IMR-90 (cell line): ENCODE results near the gene TRPM1. TPM values are rescaled to one million over a fixed set of nuclear protein-coding genes. Genes with fewer than 3 reads are reported as not detected.

Experiments used
- ATAC-seq: fragments of 200-7000 bp; cut with Tn5 transposase; 2 replicates; pipeline ENCODE4 v1.9.1; 2020; ENCODE audit warnings: low read depth, mild to moderate bottlenecking, moderate library complexity
- BruUV-seq: library from RNA; stranded (reverse); fragments of 400-500 nt; replicated peaks from 2 replicates; lab custom pipeline; 2021; lab: Mats Ljungman, UMichigan
- CTCF ChIA-PET: fragments of 300-600 bp; formaldehyde crosslinking; extraction: SDS; loops from one replicate; lab custom pipeline; 2021; ENCODE audit warnings: antibody characterized with exemption; lab: Yijun Ruan, JAX
- POLR2A ChIA-PET: fragments of 300-600 bp; sonication (Branson Sonifier 250); formaldehyde crosslinking; loops from one replicate; lab custom pipeline; 2022; ENCODE audit warnings: antibody characterized with exemption; ENCODE audit not compliant: unreplicated experiment; lab: Charles Lee
- DNase-seq: peaks from one replicate; pipeline ENCODE4 v3.0.0; 2013
- H2AFZ ChIP-seq: replicated peaks from 2 replicates; pipeline ENCODE3; 2013; ENCODE audit warnings: low read length, mild to moderate bottlenecking; ENCODE audit not compliant: poor library complexity
- H2AK5ac ChIP-seq: 2 replicates; pipeline ENCODE4 v1.6.1; 2013; ENCODE audit warnings: low read depth, low read length, inconsistent platforms
- H2AK9ac ChIP-seq: replicated peaks from 2 replicates; pipeline ENCODE3; 2013; ENCODE audit warnings: mild to moderate bottlenecking, low read depth, low read length, moderate library complexity; ENCODE audit not compliant: poor library complexity
- H2BK120ac ChIP-seq: 2 replicates; pipeline ENCODE4 v1.6.1; 2013; ENCODE audit warnings: low read depth, low read length, inconsistent platforms
- H2BK15ac ChIP-seq: 3 replicates; pipeline ENCODE4 v1.6.1; 2013; ENCODE audit warnings: low read depth, low read length, inconsistent platforms
- H2BK20ac ChIP-seq: 2 replicates; pipeline ENCODE4 v1.6.1; 2013; ENCODE audit warnings: low read depth, mild to moderate bottlenecking, inconsistent platforms, low read length, moderate library complexity
- H2BK5ac ChIP-seq: 2 replicates; pipeline ENCODE4 v1.6.1; 2013; ENCODE audit warnings: mild to moderate bottlenecking, low read depth, low read length, inconsistent platforms; ENCODE audit not compliant: poor library complexity, severe bottlenecking
- H3K14ac ChIP-seq: replicated peaks from 2 replicates; pipeline ENCODE4 v1.6.1; 2013; ENCODE audit warnings: low read depth, low read length, inconsistent platforms
- H3K18ac ChIP-seq: 2 replicates; pipeline ENCODE4 v1.6.1; 2013; ENCODE audit warnings: low read depth, low read length, control low read depth
- H3K23ac ChIP-seq: 2 replicates; pipeline ENCODE4 v1.6.1; 2013; ENCODE audit warnings: low read depth, low read length, inconsistent platforms
- H3K27ac ChIP-seq: 2 replicates; pipeline ENCODE4 v1.5.1; 2013; ENCODE audit warnings: mild to moderate bottlenecking, control low read depth, low read length; ENCODE audit not compliant: insufficient read depth
- H3K27me3 ChIP-seq: 2 replicates; pipeline ENCODE4 v1.6.1; 2013; ENCODE audit warnings: low read length; ENCODE audit not compliant: control insufficient read depth, insufficient read depth
- H3K36me3 ChIP-seq: 2 replicates; pipeline ENCODE4 v1.6.1; 2013; ENCODE audit warnings: low read length, mixed read lengths; ENCODE audit not compliant: control insufficient read depth, insufficient read depth
- H3K4ac ChIP-seq: 2 replicates; pipeline ENCODE4 v1.6.1; 2013; ENCODE audit warnings: low read depth, low read length, inconsistent platforms
- H3K4me1 ChIP-seq: 2 replicates; pipeline ENCODE4 v1.6.1; 2013; ENCODE audit warnings: low read length, mixed read lengths; ENCODE audit not compliant: control insufficient read depth, insufficient read depth
- H3K4me2 ChIP-seq: 2 replicates; pipeline ENCODE4 v1.6.1; 2013; ENCODE audit warnings: low read depth, mild to moderate bottlenecking, control low read depth, low read length, moderate library complexity
- H3K4me3 ChIP-seq: 2 replicates; pipeline ENCODE4 v1.5.1; 2013; ENCODE audit warnings: low read depth, mild to moderate bottlenecking, control low read depth, low read length, moderate library complexity; ENCODE audit not compliant: insufficient read depth
- H3K56ac ChIP-seq: 2 replicates; pipeline ENCODE4 v1.6.1; 2013; ENCODE audit warnings: low read length, inconsistent platforms; ENCODE audit not compliant: insufficient read depth; ENCODE audit errors: extremely low read depth
- H3K79me1 ChIP-seq, 2 experiments: 2 replicates each; pipeline ENCODE4 v1.6.1; 2013; ENCODE audit warnings: low read length in 2 of 2, inconsistent platforms in 1 of 2, low read depth in 1 of 2
- H3K9ac ChIP-seq: 2 replicates; pipeline ENCODE4 v1.6.1; 2013; ENCODE audit warnings: low read depth, low read length, control low read depth
- H3K9me1 ChIP-seq: 2 replicates; pipeline ENCODE4 v1.6.1; 2013; ENCODE audit warnings: low read length, inconsistent platforms; ENCODE audit not compliant: insufficient read depth
- H3K9me3 ChIP-seq: 2 replicates; pipeline ENCODE4 v1.6.1; 2013; ENCODE audit warnings: low read length; ENCODE audit not compliant: control insufficient read depth, insufficient read depth
- H4K20me1 ChIP-seq: 2 replicates; pipeline ENCODE4 v1.6.1; 2013; ENCODE audit warnings: low read length, inconsistent platforms; ENCODE audit not compliant: insufficient read depth
- H4K5ac ChIP-seq: 2 replicates; pipeline ENCODE4 v1.6.1; 2013; ENCODE audit warnings: mild to moderate bottlenecking, low read depth, low read length, control low read depth
- H4K8ac ChIP-seq, 2 experiments: 2 replicates each; pipeline ENCODE4 v1.6.1; 2013; ENCODE audit warnings: low read depth in 2 of 2, low read length in 2 of 2, control low read depth in 1 of 2, inconsistent platforms in 1 of 2
- H4K91ac ChIP-seq: 2 replicates; pipeline ENCODE4 v1.6.1; 2013; ENCODE audit warnings: low read depth, low read length, inconsistent platforms; ENCODE audit not compliant: insufficient read depth
- CHD1 ChIP-seq: IDR thresholded peaks from 2 replicates; pipeline ENCODE4 v1.6.1; 2012; ENCODE audit warnings: low read depth, low read length, improper control_type of control experiment
- MAZ ChIP-seq: IDR thresholded peaks from 2 replicates; pipeline ENCODE4 v1.6.1; 2012; ENCODE audit warnings: low read depth, mild to moderate bottlenecking, low read length, improper control_type of control experiment, moderate library complexity, borderline replicate concordance
- MXI1 ChIP-seq: IDR thresholded peaks from 2 replicates; pipeline ENCODE4 v1.6.1; 2012; ENCODE audit warnings: low read depth, mild to moderate bottlenecking, low read length, moderate library complexity, borderline replicate concordance
- POLR2A ChIP-seq: IDR thresholded peaks from 2 replicates; pipeline ENCODE4 v1.6.1; 2012; ENCODE audit warnings: mild to moderate bottlenecking, low read depth, low read length
- RAD21 ChIP-seq: IDR thresholded peaks from 2 replicates; pipeline ENCODE4 v1.6.1; 2012; ENCODE audit warnings: low read length, improper control_type of control experiment
- WGBS, 2 experiments: methylation state at CpG; one replicate each; pipeline versions ENCODE4 v1.1.5 to v1.1.7; 2013; ENCODE audit warnings: missing lambda C conversion rate in 2 of 2; ENCODE audit not compliant: insufficient read length in 1 of 2; ENCODE audit errors: extremely low coverage in 2 of 2; 5-methylcytosine and 5-hydroxymethylcytosine counted together
- dilution Hi-C: fragments of 300-500 bp; cut with HindIII; formaldehyde crosslinking; loops from one replicate; pipeline ENCODE4 v1.14.3; 2018; ENCODE audit warnings: low sequenced_read_pairs; ENCODE audit not compliant: unreplicated experiment
- in situ Hi-C: fragments of 300-500 bp; cut with MboI; formaldehyde crosslinking; loops from 3 replicates; pipeline ENCODE4 v1.14.3; 2019; ENCODE audit warnings: low sequenced_read_pairs, inconsistent platforms, mixed read lengths
- intact Hi-C: fragments of 100-400 bp; cut with micrococcal nuclease; formaldehyde crosslinking; loops from 2 replicates; pipeline ENCODE4 v1.10.0; 2022
- polyA plus RNA-seq, 3 experiments: library from polyadenylated mRNA; depleted of rRNA; stranded (reverse); fragments of >200 nt; gene quantifications; 2 replicates each; pipeline ENCODE4 v1.2.3, GENCODE V29; 2012; ENCODE audit warnings: low replicate concordance in 1 of 3
- total RNA-seq: library from RNA; depleted of rRNA; stranded (reverse); fragments of >200 nt; gene quantifications from 2 replicates; pipeline ENCODE4 v1.2.3, GENCODE V29; 2012
- TF ChIP-seq, protein P1 (sequence below): conservative IDR thresholded peaks from 2 replicates; pipeline ENCODE4 v1.5.1; 2012; ENCODE audit warnings: mild to moderate bottlenecking, low read depth, low read length, improper control_type of control experiment

TRPM1 gene
- total and polyA plus RNA-seq, 2 of the 4 experiments (the other 2 are of a cell fraction): not detected

DNA sequence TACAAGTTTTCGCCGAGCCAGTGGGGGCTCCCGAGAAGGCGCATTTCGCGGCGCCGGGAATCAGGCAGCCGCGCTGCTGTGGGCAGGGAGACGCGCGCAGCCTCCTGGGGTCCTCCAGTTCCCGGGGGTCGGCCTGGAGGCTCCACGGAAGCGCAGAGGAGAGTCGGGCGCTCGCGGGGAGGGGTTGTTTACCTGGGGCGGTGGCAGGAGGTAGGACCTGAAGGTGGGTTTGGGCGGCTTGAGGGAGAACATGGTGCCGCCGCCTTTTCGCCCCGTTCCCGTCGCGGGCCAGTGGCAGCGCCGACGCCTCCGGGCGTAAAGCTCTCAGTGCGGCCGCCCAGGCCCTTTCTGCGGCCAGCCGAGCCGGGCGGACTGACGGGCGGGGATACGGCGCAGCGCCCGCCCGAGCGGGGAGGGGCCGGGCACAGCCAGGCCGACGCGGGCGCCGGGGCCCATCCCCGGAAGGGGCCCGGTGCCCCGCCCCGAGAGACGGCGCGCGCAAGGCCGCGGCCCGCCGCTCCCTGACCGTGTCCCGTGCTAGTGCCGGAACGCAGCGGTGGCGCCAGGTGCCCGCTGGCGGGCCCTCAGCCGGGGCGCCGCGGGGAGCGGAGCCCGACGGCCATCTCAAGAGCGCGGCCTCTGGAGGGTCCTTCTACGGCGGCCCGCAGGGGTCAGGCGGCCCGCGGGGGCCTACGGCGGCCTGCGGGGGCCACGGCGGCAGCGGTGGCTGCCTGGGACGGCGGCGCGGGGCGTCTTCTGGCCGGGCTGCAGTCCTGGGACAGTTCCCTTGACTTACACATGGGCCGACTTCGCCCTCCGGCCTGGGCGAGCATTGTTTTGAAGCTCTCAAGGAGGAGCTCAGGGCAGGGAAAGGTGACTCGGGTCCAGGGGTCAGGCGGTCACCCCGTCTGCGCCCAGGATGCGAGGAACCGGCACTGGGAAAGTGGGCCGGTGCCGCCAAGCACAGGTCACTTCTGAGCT, 110.0 kb downstream of the TRPM1 start, which contains the start of gene MTMR10:
TSS of gene MTMR10 (minus strand) at position 374 of the 981 bp plus-strand sequence. CDS start at position 252, 122 bp downstream.
- no TSS peak for BruUV-seq
- POLR2A ChIA-PET: interaction anchor here (0.6 to 1.2 kb wide), 2 partner anchors 33 to 41 kb away, joined by 3 to 4 read pairs; no protein-coding TSS in a partner anchor

More for the DNA sequence above, 110.0 kb downstream of the TRPM1 start, which contains the start of gene MTMR10:
- Histone ChIP-seq H3K9ac (peak within 1 kb of the TSS; percentile 94), H3K79me1 (peaks cover 23 to 33% of the 10 kb centered on the region in 2 experiments), H2AFZ (peak within 1 kb of the TSS; percentile 95), H3K36me3 (peaks cover 2% of the 10 kb centered on the region; the same call in 1 of the 2 replicates), H4K5ac (peak within 1 kb of the TSS; percentile 98), H3K4ac (peak within 1 kb of the TSS; percentile 75), H3K9me3 (no peaks in the 10 kb centered on the region), H2AK9ac (peak within 1 kb of the TSS; percentile 95), H3K27me3 (no peaks in the 10 kb centered on the region), H3K14ac (peak within 1 kb of the TSS; percentile 80), H2BK15ac (peak within 1 kb of the TSS; percentile 27; the same call in 1 of the 3 replicates), H3K4me2 (peak within 1 kb of the TSS; percentile 97), H4K8ac (peak within 1 kb of the TSS; percentile 92 to 100), H4K91ac (peak within 1 kb of the TSS; percentile 69), H2AK5ac (peak within 1 kb of the TSS; percentile 41), H3K56ac (peak within 1 kb of the TSS; percentile 70), H2BK20ac (no peak within 1 kb of the TSS), H3K23ac (peak within 1 kb of the TSS; percentile 87; the same call in 1 of the 2 replicates), H3K9me1 (peaks cover 3% of the 10 kb centered on the region; the same call in 1 of the 2 replicates), H4K20me1 (peaks cover 7% of the 10 kb centered on the region; the same call in 1 of the 2 replicates), H3K4me1 (peaks cover 2% of the 10 kb centered on the region; the same call in 1 of the 2 replicates), H3K27ac (peak within 1 kb of the TSS; percentile 79), H2BK5ac (peak within 1 kb of the TSS; percentile 72), H3K4me3 (peak within 1 kb of the TSS; percentile 92), H3K18ac (peak within 1 kb of the TSS; percentile 88), H2BK120ac (peak within 1 kb of the TSS; percentile 84)
- TF ChIP-seq MAZ (peak; percentile 93), MXI1 (peak; percentile 7; the same call in 1 of the 2 replicates), RAD21 (no peak), POLR2A (peak; percentile 87), CHD1 (no peak)
- TF ChIP-seq, protein P1, sequence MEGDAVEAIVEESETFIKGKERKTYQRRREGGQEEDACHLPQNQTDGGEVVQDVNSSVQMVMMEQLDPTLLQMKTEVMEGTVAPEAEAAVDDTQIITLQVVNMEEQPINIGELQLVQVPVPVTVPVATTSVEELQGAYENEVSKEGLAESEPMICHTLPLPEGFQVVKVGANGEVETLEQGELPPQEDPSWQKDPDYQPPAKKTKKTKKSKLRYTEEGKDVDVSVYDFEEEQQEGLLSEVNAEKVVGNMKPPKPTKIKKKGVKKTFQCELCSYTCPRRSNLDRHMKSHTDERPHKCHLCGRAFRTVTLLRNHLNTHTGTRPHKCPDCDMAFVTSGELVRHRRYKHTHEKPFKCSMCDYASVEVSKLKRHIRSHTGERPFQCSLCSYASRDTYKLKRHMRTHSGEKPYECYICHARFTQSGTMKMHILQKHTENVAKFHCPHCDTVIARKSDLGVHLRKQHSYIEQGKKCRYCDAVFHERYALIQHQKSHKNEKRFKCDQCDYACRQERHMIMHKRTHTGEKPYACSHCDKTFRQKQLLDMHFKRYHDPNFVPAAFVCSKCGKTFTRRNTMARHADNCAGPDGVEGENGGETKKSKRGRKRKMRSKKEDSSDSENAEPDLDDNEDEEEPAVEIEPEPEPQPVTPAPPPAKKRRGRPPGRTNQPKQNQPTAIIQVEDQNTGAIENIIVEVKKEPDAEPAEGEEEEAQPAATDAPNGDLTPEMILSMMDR: 0 out of 2 replicates have a peak, but pooled peaks have one; percentile 0
- intact Hi-C loops: loop anchor here (1.0 to 10.0 kb wide), 6 partner anchors 37 to 333 kb away; partner anchors contain the start of gene KLF13
- dilution Hi-C loops: no loop called here
- ATAC-seq (peak; percentile 98), DNase-seq (peak; percentile 73)
- in situ Hi-C loops: no loop called here
- CTCF ChIA-PET: interaction anchor here (0.9 to 1.1 kb wide), 3 partner anchors 9 to 137 kb away, joined by 3 to 4 read pairs (median 3); no protein-coding TSS in a partner anchor
- WGBS, 2 experiments: 0% methylated on average over 38 of the region's 114 CpGs; no CpG with 5 or more reads in 1 of the 2 experiments
